GM18502 (cell line): ENCODE measurements around the gene PCDHGA1.

ENCODE experiments used
- ATAC-seq: cut with Tn5 transposase; IDR thresholded peaks from one replicate; pipeline ENCODE4 v1.9.1; 2021; ENCODE audit warnings: mild to moderate bottlenecking; ENCODE audit not compliant: unreplicated experiment, poor library complexity

PCDHGA1 gene

DNA sequence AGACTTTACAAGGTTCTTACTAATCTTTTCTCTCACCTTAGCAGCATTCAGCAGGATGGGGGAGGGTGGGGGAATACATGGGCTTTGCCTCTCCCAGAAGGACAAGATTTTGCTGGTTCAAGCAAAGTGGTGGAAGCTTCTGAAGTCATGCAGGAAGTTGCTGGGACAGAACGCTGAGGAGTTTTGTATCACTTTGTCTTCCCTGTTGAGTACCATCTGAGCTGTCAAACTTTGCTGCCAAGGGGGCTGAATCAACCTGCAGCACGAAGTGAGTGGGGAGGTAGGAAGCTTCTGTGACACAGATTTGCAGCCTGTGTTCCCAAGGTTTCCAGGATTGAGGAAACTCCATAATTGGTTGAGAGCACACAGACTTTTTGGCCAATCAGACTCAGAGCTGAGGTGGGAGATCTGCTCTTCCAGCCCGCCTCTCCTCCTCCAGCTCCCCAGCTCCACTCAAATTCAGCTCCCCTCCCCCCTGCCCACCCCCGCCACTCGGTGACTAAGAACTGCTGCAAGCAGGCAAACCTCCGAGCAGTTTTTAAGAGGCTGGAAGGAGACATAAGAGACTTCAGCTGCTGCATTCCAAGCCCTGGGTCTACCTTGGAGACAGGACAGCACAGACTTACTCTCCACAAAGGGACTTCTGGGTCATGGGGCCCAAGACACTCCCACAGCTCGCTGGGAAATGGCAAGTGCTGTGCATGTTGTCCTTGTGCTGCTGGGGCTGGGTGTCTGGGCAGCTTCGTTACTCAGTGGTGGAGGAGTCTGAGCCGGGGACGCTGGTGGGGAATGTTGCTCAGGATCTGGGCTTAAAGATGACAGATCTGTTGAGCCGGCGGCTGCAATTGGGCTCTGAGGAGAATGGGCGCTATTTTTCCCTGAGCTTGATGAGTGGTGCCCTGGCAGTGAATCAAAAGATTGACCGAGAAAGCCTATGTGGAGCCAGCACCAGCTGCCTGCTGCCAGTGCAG is 158.6 kb downstream of the PCDHGA1 start, which contains the start of gene PCDHGC5:
PCDHGC5 (plus strand) TSS at position 491 of the 971 bp plus-strand sequence; CDS start at position 651, 160 bp downstream.
- no peak for ATAC-seq

DNA sequence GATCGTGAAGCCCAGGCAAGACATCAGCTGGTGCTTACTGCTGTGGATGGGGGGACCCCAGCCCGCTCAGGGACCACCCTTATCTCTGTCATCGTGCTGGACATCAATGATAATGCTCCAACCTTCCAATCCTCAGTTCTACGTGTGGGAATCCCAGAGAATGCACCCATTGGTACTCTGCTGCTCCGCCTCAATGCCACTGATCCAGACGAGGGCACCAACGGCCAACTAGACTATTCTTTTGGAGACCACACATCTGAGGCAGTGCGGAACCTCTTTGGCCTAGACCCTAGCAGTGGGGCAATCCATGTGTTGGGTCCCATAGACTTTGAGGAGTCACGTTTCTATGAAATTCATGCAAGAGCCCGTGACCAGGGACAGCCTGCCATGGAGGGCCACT is 159.5 kb downstream of the PCDHGA1 start:
- no peak for ATAC-seq

DNA sequence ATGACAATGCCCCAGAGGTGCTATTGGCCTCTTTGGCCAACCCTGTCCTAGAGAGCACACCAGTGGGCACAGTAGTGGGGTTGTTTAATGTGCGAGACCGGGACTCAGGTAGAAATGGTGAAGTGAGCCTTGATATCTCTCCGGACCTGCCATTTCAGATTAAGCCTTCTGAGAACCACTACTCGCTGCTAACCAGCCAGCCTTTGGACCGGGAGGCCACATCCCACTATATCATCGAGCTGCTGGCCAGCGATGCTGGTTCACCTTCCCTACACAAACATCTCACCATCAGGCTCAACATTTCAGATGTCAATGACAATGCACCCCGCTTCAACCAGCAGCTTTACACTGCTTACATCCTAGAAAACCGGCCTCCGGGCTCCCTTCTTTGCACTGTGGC is 160.0 kb downstream of the PCDHGA1 start:
- ATAC-seq = no peak

DNA sequence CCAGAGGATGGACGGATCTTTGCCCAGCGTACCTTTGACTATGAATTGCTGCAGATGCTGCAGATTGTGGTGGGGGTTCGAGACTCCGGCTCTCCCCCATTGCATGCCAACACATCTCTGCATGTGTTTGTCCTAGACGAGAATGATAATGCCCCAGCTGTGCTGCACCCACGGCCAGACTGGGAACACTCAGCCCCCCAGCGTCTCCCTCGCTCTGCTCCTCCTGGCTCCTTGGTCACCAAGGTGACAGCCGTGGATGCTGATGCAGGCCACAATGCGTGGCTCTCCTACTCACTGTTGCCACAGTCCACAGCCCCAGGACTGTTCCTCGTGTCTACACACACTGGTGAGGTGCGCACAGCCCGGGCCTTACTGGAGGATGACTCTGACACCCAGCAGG is 160.5 kb downstream of the PCDHGA1 start:
- no peak for ATAC-seq

DNA sequence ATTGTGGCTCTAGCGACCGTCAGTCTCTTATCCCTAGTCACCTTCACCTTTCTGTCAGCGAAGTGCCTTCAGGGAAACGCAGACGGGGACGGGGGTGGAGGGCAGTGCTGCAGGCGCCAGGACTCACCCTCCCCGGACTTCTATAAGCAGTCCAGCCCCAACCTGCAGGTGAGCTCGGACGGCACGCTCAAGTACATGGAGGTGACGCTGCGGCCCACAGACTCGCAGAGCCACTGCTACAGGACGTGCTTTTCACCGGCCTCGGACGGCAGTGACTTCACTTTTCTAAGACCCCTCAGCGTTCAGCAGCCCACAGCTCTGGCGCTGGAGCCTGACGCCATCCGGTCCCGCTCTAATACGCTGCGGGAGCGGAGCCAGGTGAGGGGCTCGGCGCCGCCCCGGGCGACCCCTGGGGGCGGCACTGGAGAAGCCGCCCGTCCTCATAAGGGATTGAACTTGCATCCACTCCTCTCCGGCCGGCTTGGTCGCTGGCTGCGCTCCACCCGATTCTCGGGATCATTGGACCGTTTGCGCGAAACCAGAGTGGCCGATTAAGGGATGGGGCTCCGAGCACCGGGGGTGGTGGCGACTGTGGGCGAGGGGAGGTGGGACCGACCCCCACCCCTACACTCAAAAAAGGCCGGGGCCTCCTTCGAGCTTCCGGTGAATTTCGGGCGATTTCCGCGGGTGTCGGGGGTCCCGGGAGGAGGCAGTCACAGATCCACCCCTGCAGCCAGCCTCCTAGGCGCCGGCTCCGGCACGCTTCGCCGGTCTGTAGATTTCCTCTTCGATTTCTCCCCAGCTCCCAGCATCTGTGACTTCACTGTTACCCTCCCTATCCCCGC is 161.2 kb downstream of the PCDHGA1 start:
- ATAC-seq = no peak

DNA sequence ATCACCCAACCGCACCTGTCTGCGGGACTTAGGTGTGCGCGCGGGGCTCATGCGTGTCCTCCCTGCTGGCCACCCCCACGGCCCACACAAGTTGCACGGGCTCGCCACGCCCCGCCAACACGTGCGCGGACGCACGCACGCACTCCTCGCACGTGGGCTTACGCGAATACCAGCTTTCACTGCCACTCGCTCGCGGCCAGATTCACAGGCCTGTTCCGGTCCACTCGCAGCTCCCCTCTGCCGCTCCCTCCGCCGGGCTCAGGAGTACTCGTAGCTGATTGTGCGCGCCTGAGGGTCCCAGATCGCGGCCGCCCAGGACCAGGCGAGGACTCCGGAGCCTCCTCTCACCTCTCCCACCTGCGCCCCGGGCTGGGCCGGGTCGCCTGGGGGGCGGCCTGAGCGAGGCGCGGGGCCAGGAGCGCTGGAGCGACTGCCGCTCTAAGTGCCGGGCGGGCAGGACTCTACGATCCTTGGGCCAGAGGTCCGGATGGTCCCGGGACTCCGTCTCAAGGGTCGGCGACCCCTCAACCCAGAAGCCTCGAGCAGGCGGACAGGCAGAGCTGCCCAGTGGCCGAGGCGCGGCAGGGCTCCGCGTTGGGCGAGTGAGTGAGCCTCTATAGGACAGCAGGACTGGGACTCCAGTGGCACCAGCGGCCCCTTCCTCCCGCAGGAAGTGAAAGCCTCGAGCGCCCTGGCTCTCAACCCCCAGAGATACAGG is 162.0 kb downstream of the PCDHGA1 start:
- no peak for ATAC-seq

DNA sequence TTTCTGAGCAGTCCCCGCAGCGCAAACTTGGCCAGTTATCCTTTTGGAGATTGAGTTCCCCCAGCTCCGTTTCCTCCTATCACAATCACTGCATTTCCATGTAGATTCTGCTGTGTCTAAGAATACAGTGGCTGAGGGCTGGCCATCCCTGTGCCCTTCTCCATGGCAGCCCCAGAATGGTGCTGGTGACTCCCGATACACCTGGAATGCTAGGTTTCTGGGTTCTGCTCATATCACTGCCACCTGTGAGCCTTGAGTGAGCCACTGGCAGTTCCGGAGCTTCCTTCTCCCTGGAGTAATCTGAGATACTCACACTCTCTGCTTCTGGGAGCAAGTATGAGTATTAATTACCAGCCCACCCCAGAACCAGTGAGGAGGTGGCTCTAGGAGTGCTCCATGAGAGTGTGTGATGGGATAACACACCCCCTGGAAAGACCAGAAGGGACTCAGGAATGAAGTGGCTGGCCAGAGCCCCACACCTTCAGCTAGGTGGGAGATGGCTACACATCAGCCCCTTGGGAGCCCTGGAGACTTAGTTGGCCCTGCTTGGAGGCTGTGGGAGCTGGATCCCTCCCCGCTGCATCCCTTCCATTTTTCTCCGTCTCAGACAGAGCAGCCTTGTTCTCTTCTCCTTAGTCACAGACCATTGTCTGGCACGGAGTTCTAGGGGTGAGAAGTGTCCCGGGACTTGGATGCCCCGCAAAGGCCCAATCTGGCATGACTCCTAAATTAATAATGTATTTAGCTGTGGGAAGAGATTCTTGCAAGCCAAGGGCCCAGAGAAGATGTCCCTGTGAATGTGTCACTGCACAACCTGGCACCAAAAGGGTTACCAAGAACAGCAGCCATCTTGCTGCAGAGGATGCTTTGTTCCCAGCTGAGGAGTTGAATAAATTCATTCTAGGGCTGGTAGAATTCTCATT is 163.4 kb downstream of the PCDHGA1 start:
- ATAC-seq = no peak

DNA sequence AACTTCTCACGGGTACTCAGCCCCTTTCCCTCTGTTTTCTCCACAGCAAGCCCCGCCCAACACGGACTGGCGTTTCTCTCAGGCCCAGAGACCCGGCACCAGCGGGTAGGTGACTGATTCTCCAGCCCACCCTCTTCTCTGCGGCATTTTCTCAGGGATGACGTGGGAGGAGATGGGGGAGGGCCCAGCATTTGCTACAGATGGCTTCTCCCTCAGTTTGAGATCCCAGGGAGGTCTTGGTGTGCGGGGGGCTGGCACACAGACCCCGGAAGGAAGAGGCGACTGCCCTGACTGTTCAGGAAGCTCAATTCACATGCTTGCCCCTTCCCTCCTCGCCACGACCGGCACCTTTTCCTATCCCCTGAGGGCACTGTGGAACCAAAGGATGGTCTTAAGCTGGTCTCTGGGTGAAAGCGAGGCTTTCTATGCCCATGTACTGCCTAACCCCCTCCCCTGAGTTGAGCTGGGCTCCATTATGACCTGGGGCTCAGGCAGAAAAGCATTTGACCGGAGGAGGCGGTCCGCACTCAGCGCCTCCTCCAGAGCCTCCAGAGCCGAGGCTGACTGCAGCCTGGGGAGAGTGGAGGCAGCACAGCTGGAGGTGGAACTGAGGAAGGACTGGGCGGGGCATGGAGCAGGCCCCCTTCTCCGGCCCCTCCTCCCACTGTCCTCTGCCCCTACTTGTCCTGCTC is 164.6 kb downstream of the PCDHGA1 start:
- no peak for ATAC-seq

DNA sequence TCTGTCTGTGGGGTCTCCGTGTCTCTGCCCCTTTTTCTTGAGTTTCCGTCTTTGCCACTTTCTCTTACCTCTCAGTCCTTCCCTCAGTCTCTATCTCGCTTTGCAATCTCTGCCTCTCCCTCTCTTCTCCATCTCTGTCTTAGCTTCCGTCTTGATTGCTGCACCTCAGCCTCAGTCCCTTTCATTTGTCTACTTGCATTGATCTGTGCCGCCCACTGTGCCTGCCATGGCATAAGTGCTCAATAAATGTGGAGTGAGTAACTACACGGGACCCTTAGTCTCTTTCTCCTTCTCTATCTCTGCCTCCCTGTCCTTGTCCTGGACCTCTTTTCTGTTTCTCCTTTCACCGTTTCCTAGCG is 165.1 kb downstream of the PCDHGA1 start:
- no peak for ATAC-seq

DNA sequence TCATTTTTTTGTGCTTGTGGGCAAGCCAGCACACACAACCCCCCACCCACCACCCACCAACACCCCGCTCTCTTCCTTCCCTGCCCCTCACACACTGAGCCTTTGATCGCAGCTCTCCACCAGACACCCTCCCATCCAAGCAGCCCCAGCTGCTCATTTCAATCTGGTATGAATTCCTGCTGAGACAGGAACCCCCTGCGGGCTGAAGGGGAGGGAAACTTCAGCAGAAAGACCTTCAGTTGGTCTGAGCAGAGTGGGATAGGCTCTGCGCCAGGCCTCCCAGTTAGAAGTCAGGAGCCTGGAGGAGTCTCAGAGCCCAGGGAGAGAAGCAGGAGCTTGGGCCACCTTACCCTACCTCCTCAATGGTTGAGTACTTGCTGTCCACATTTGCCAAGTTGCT is 165.7 kb downstream of the PCDHGA1 start:
- no peak for ATAC-seq

DNA sequence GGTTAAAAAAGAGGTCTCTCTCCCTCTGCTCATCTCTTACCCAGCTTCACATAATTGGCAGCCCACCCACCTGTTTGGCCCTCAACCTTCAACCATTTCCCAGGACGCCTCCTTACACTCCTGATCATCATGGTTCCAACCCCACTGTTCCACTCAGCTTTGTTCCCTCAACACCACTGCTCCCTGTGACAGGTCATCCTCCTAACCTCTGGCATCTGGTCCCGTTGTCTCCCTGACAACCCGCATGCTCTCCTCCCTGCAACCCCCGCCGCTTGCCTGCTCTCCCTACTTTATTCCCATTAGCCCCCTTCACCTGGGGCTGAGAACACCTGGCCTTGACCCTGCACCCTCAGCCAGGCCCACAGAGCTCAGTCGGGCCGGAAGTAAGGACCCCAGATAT is 171.4 kb downstream of the PCDHGA1 start:
- ATAC-seq = no peak

DNA sequence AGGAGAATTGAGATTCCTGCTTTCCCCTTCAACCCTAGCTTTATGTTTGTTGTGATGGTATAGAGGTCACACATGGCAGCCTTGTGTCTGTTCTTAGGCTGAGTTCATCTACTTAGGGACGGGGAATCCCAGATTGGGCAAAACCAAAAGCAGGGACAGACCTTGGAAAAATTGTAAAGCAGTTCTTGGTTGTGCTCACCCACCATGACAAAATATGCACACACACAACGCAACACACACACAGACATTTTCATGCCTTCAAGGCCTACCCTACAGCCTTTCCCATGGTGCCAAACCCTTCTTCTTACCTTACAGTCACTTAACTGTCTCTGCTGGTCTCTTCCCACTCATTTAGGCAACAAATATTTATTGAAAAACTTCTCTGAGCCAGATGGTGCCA is 173.4 kb downstream of the PCDHGA1 start:
- no peak for ATAC-seq

DNA sequence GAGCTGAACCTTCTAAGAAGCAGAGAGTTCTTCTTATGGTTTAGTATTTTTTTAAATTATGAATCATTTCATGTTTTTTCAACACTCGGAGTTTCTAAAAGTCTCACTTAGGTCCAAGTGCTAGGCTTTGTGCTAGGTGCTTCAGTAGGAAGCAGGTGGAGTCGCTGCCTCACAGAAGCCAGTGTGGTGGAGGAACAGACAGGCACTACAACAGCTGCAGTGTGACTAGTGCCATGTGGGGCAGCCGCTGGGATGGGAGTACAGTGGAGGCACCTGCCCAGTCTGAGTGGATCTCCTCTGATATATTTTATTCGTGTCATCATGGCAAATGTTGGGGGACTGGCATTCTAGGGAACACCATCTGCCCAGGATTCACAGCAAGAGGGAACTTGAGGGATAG is 173.9 kb downstream of the PCDHGA1 start:
- no peak for ATAC-seq

DNA sequence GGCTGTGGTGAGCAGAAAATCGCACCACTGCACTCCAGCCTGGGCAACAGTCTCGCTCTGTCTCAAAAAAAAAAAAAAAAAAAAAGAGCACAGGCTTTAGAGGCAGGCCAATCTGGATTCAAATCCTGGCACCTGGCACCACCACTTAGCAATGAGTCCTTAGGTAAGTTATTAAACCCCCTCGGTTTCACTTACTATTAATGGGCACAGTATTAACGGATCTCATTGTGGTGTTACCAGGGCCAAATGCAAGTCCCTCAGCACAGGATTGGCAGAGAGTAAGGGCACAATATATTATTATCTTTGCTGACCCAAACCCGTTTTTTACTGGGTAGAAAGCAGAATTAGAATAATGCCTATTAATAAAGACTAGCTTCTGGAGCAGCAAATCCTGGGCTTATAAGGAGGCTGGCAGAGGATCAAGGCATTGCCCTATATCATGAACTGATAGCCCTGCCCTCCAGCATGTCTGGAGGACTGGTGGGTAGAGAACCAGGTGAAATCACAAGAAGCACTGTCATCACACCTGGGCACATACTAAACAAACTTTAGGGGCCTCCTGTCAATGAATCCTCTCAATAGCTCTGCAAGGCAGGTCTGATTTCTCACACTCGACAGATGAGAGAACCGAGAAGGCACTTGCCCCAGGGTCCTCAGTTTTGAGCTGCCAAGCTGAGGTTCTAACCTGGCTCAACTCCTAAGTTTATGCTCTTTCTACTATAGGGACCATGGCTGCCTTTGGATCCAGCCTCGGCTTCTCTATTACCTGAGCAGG is 176.3 kb downstream of the PCDHGA1 start:
- ATAC-seq = no peak

DNA sequence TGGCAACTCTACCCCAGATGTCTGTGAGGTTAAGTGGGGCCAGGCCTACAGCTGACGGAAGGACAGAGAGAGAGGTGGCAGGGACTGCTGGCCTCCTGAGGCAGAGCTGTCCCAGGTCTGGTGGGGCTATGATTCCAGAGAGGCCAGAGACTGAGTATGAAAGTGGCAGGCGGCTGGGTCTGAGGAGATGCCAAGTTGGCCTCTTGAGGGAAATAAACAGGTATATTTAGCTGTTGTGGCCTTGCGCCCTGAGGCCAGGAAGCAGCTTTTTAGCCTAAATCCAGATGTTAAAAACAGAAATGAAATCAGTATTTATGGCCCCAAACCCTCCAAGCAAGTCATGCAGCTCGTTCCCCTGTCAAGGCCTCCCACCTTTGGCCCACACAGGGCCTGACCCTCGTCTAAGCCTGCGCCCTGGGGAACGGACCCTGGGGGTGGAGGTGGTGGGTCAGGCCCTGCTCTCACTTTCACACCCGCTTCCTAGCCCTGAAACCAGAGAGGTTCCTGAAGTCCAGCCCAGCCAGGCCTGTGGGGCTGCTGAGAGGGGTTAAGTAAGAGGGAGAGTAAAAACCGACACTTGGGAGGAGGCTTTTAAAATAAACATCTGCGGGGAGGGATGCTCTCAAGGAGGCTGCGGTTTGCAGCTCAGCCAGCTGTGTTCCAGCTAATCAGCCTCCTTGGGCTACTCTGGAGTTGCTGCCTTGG is 177.2 kb downstream of the PCDHGA1 start:
- ATAC-seq = peak; percentile 36

DNA sequence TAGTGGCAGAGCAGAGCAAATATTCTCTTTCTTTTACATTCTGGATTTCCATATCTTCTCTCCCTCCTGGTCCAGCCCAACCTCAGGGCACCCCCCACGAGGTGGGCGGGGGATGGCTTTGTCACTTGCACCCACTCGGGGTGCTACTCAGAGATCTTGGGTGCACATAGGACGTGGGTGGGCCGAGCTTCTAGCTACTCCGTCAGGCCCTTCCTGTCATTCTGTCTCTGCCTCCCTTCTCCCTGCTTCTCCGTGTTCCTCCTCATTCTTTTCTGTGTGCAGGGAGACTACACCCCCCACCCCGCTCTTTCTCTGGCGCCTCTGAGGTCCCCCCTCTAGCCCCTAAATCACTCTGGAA is 178.1 kb downstream of the PCDHGA1 start:
- ATAC-seq = no peak

DNA sequence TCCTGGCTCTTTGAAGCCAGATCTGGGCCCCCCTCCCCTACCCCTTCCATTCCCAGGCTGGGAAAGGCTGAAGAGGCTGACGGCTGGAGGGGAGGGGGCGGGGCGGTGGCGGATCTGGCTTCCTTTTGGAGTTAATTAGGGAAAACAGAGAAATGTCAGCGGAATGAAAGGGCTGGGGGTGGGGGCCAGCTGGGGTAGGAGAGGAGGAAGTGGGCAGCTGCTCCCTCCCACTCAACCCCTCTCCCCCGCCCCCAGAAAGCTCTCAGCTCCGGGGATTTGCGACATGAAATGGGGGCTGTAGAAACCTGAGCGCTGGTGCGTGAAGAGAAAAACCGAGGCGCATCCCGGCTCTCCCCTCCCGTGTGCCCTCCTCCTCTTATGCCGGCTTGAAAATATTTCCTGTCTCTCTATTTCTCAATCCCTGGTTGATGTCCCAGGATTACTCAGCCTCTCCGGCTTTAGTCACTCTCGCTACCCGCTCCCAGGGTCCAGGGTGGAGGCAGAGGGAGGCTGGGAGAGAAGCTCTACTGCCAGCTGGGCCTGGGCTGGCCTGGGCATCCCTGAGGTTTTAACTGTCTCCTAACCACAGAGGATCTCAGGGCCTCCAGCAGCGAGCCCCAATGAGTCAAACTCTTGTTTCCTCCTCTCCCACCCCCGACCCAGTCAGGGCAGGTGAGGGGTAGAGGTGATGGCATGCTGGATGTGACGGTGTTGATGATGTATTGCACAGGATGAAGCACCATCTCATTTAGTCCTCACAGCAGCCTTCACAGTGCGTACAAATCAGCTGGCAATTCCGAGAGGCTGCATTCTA is 178.7 kb downstream of the PCDHGA1 start:
- ATAC-seq = no peak
